SK-N-SH treated with all-trans-retinoic acid at 6 μM for 48 hours (cell line): ENCODE measurements around the gene ZNF423.

Experiments
- BACH2 ChIP-seq: fragments of 250-450 bp; sonication (Bioruptor Pico); IDR thresholded peaks from 2 replicates; pipeline ENCODE4 v1.9.0; 2021; ENCODE audit warnings: mild to moderate bottlenecking, borderline replicate concordance
- PATZ1 ChIP-seq: fragments of 250-450 bp; sonication (Bioruptor Pico); IDR thresholded peaks from 2 replicates; pipeline ENCODE4 v1.8.0; 2020; ENCODE audit warnings: mild to moderate bottlenecking, moderate library complexity, borderline replicate concordance
- TCF4 ChIP-seq: fragments of 250-450 bp; sonication (Bioruptor Pico); IDR thresholded peaks from 2 replicates; pipeline ENCODE4 v1.8.0; 2021; ENCODE audit warnings: mild to moderate bottlenecking, moderate library complexity, borderline replicate concordance
- TOX ChIP-seq: fragments of 250-450 bp; sonication (Bioruptor Pico); IDR thresholded peaks from 2 replicates; pipeline ENCODE4 v1.8.0; 2021; ENCODE audit warnings: mild to moderate bottlenecking, moderate library complexity, borderline replicate concordance

DNA sequence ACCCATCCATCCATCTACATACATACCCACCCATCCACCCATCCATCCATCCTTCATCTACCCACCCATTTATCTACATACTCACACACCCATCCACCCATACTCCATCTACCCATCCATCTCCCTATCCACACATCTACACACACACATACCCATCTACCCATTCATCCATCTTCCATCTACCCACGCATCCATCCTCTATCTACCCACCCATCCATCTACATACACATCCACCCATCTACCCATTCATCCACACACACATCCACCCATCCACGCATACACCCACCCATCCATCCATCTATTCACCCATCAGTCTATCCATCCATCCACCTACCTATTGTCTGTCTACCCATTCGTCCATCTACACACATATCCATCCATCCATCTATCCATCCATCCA lies 227.8 kb downstream of the ZNF423 start:
- TF ChIP-seq PATZ1 (CRISPR knock-in tag) (no peak), BACH2 (CRISPR knock-in tag) (no peak), TCF4 (CRISPR knock-in tag) (no peak), TOX (CRISPR knock-in tag) (no peak)
